Loucy (cell line): ENCODE measurements around the gene ANO7.

Experiments used
- H2AFZ ChIP-seq: fragments of 200-600 bp; sonication (generic); 2 replicates; pipeline ENCODE4 v1.6.0; 2016; ENCODE audit warnings: antibody characterized with exemption, mild to moderate bottlenecking, low read length, moderate library complexity
- H3F3A ChIP-seq: fragments of 200-600 bp; 2 replicates; pipeline ENCODE4 v1.6.0; 2016; ENCODE audit warnings: antibody characterized with exemption, low read depth, mild to moderate bottlenecking
- H3K27me3 ChIP-seq: fragments of 200-600 bp; sonication (generic); 2 replicates; pipeline ENCODE4 v1.6.1; 2014; ENCODE audit warnings: low read length, mild to moderate bottlenecking; ENCODE audit not compliant: insufficient read depth, poor library complexity, severe bottlenecking
- H3K36me3 ChIP-seq: fragments of 200-600 bp; sonication (generic); 2 replicates; pipeline ENCODE4 v1.6.1; 2016; ENCODE audit warnings: low read length; ENCODE audit not compliant: insufficient read depth
- H3K4me1 ChIP-seq: fragments of 200-600 bp; sonication (generic); 2 replicates; pipeline ENCODE4 v1.5.1; 2014; ENCODE audit warnings: low read length, mild to moderate bottlenecking; ENCODE audit not compliant: insufficient read depth, poor library complexity, severe bottlenecking
- H3K4me2 ChIP-seq: fragments of 200-600 bp; sonication (generic); 2 replicates; pipeline ENCODE4 v1.6.0; 2014; ENCODE audit warnings: antibody characterized with exemption, low read length, low read depth, mild to moderate bottlenecking; ENCODE audit not compliant: poor library complexity, severe bottlenecking
- H3K4me3 ChIP-seq: fragments of 200-600 bp; sonication (generic); 2 replicates; pipeline ENCODE4 v1.5.1; 2014; ENCODE audit warnings: low read length, mild to moderate bottlenecking, mixed read lengths; ENCODE audit not compliant: poor library complexity, severe bottlenecking
- H3K79me2 ChIP-seq: fragments of 200-600 bp; sonication (generic); 2 replicates; pipeline ENCODE4 v1.6.1; 2014; ENCODE audit warnings: low read length; ENCODE audit not compliant: insufficient read depth
- H3K9ac ChIP-seq: fragments of 200-600 bp; sonication (generic); 2 replicates; pipeline ENCODE4 v1.6.0; 2014; ENCODE audit warnings: mild to moderate bottlenecking, low read depth, low read length, moderate library complexity; ENCODE audit not compliant: poor library complexity, severe bottlenecking
- H3K9me2 ChIP-seq: fragments of 200-600 bp; sonication (generic); replicated peaks from 2 replicates; pipeline ENCODE4 v1.6.1; 2016; ENCODE audit warnings: low read depth, low read length, mixed read lengths
- H3K9me3 ChIP-seq: fragments of 200-600 bp; sonication (generic); 2 replicates; pipeline ENCODE4 v1.6.1; 2014; ENCODE audit warnings: mild to moderate bottlenecking, antibody characterized with exemption, low read length, low read depth; ENCODE audit not compliant: insufficient read depth
- H4K20me1 ChIP-seq: fragments of 200-600 bp; sonication (generic); 2 replicates; pipeline ENCODE4 v1.6.0; 2014; ENCODE audit warnings: antibody characterized with exemption, low read length, mild to moderate bottlenecking; ENCODE audit not compliant: insufficient read depth, poor library complexity, severe bottlenecking
- CTCF ChIP-seq: fragments of 200-600 bp; sonication (generic); conservative IDR thresholded peaks from 2 replicates; pipeline ENCODE4 v1.5.1; 2014; ENCODE audit warnings: mild to moderate bottlenecking, antibody characterized with exemption, low read length
- EZH2phosphoT487 ChIP-seq: fragments of 200-600 bp; IDR thresholded peaks from 2 replicates; pipeline ENCODE4 v1.6.1; 2018; ENCODE audit warnings: antibody characterized with exemption, mild to moderate bottlenecking, moderate library complexity, borderline replicate concordance

Gene ANO7

GRCh38 chr2:241258505-241259280 is 70.2 kb downstream of the ANO7 start:
- Histone ChIP-seq H2AFZ (no peak overlapping the region), H3K9me3 (no peaks in the 10 kb centered on the region), H4K20me1 (peaks cover 16% of the 10 kb centered on the region), H3K36me3 (peaks cover 86% of the 10 kb centered on the region; the same call in 1 of the 2 replicates), H3K9me2 (no peaks in the 10 kb centered on the region), H3K4me2 (no peak overlapping the region), H3K27me3 (no peaks in the 10 kb centered on the region), H3F3A (no peaks in the 10 kb centered on the region), H3K9ac (no peak overlapping the region), H3K4me1 (no peaks in the 10 kb centered on the region), H3K79me2 (no peaks in the 10 kb centered on the region), H3K4me3 (no peak overlapping the region)
- TF ChIP-seq EZH2phosphoT487 (no peak), CTCF (no peak)

GRCh38 chr2:241260911-241261310 is 72.4 kb downstream of the ANO7 start:
- Histone ChIP-seq H3K4me2 (no peak overlapping the region), H3K27me3 (no peaks in the 10 kb centered on the region), H4K20me1 (peaks cover 16% of the 10 kb centered on the region), H3K4me1 (no peaks in the 10 kb centered on the region), H2AFZ (no peak overlapping the region), H3K9me2 (no peaks in the 10 kb centered on the region), H3K36me3 (peaks cover 81% of the 10 kb centered on the region; the same call in 1 of the 2 replicates), H3F3A (no peaks in the 10 kb centered on the region), H3K9me3 (no peaks in the 10 kb centered on the region), H3K79me2 (no peaks in the 10 kb centered on the region; the same call in 1 of the 2 replicates), H3K4me3 (no peak overlapping the region), H3K9ac (no peak overlapping the region)
- TF ChIP-seq EZH2phosphoT487: no peak
- TF ChIP-seq CTCF: no peak

- H3K4me3 ChIP-seq: no peak overlapping the region
- no peaks in the 10 kb centered on the region for H3K9me3 ChIP-seq
- no peaks in the 10 kb centered on the region for H3F3A ChIP-seq
- TF ChIP-seq CTCF (no peak), EZH2phosphoT487 (no peak)
- peaks cover 81% of the 10 kb centered on the region for H3K36me3 ChIP-seq
- H3K79me2 ChIP-seq: no peaks in the 10 kb centered on the region; the same call in 1 of the 2 replicates
- no peaks in the 10 kb centered on the region for H3K27me3 ChIP-seq
- no peaks in the 10 kb centered on the region for H3K9me2 ChIP-seq
- no peak overlapping the region for H2AFZ ChIP-seq
- H4K20me1 ChIP-seq: peaks cover 19% of the 10 kb centered on the region
- H3K4me1 ChIP-seq: no peaks in the 10 kb centered on the region
- H3K4me2 ChIP-seq: no peak overlapping the region
- H3K9ac ChIP-seq: no peak overlapping the region
Observed at GRCh38 chr2:241261628-241262027, 73.2 kb downstream of the ANO7 start.
